Astrocyte of the spinal cord (primary cell): ENCODE measurements around the gene ZDHHC1.

ENCODE experiments used
- DNase-seq: peaks from one replicate; pipeline ENCODE4 v3.0.0; 2011; ENCODE audit warnings: low read depth, low spot score
- H3K4me3 ChIP-seq: 2 replicates; pipeline ENCODE4 v1.5.1; 2011; ENCODE audit warnings: low read depth, mild to moderate bottlenecking, low read length, moderate library complexity
- CTCF ChIP-seq: IDR thresholded peaks from 2 replicates; pipeline ENCODE4 v1.5.1; 2012; ENCODE audit warnings: low read depth, mild to moderate bottlenecking, low read length, inconsistent platforms
- in situ Hi-C: cut with HindIII; loops from 2 replicates; pipeline ENCODE4 v1.10.0; 2017; ENCODE audit warnings: low sequenced_read_pairs

ZDHHC1 gene

GRCh38 chr16:67445126-67445426 is 28.8 kb upstream of the ZDHHC1 start:
- H3K4me3 ChIP-seq: no peak overlapping the region
- DNase-seq: no peak
- no peak for TF ChIP-seq CTCF
- in situ Hi-C loops: no loop called here

- in situ Hi-C loops: no loop called here
- no peak for DNase-seq
- H3K4me3 ChIP-seq: no peak overlapping the region
- TF ChIP-seq CTCF: no peak
These were observed 28.2 kb upstream of the ZDHHC1 start for GRCh38 chr16:67444259-67445125.

GRCh38 chr16:67443265-67443664 is 27.0 kb upstream of the ZDHHC1 start:
- TF ChIP-seq CTCF: no peak
- DNase-seq: no peak
- in situ Hi-C loops: no loop called here
- H3K4me3 ChIP-seq: no peak overlapping the region

GRCh38 chr16:67442581-67443255 is 26.4 kb upstream of the ZDHHC1 start:
- DNase-seq: no peak
- in situ Hi-C loops: no loop called here
- no peak overlapping the region for H3K4me3 ChIP-seq
- TF ChIP-seq CTCF: no peak

- in situ Hi-C loops: no loop called here
- no peak for TF ChIP-seq CTCF
- H3K4me3 ChIP-seq: no peak overlapping the region
These were observed 25.6 kb upstream of the ZDHHC1 start for GRCh38 chr16:67441907-67442306.

GRCh38 chr16:67441271-67441753 is 25.0 kb upstream of the ZDHHC1 start:
- in situ Hi-C loops: no loop called here
- H3K4me3 ChIP-seq: no peak overlapping the region
- TF ChIP-seq CTCF: no peak
- DNase-seq: no peak

More at GRCh38 chr16:67441907-67442306, 25.6 kb upstream of the ZDHHC1 start:
- DNase-seq: no peak
